NCI-H1417 (cell line): ENCODE data around the gene REL.
A peak's percentile ranks its signal among the peaks of the same experiment; 100 is the strongest.
"Not testable (repeated sequence)": the region's sequence is repeated elsewhere in the genome, so short reads cannot be mapped to it uniquely, and the experiment has no call there.

ENCODE experiments used
- DNase-seq, 3 experiments: peaks; one replicate each; lab custom pipeline; 2025; lab: John Stamatoyannopoulos, UW

The REL gene

GRCh38 chr2:60925994-60926740 is 44.8 kb downstream of the REL start:
- DNase-seq: peak; percentile 10 to 69 (median 51)

- DNase-seq: no peak
These were observed 45.6 kb downstream of the REL start for GRCh38 chr2:60926741-60927552.

GRCh38 chr2:60932061-60932460 is 50.7 kb downstream of the REL start:
- not testable (repeated sequence) for DNase-seq

GRCh38 chr2:60932954-60933353 is 51.6 kb downstream of the REL start:
- no peak for DNase-seq

GRCh38 chr2:60934165-60934722 is 52.9 kb downstream of the REL start:
- no peak for DNase-seq

GRCh38 chr2:60936757-60937156 is 55.4 kb downstream of the REL start:
- DNase-seq: no peak

GRCh38 chr2:60938301-60938700 is 56.9 kb downstream of the REL start:
- DNase-seq: no peak

GRCh38 chr2:60939622-60940021 is 58.2 kb downstream of the REL start:
- no peak for DNase-seq

GRCh38 chr2:60945341-60945740 is 64.0 kb downstream of the REL start:
- no peak for DNase-seq

GRCh38 chr2:60947056-60947455 is 65.7 kb downstream of the REL start:
- DNase-seq: no peak

GRCh38 chr2:60948161-60948560 is 66.8 kb downstream of the REL start:
- DNase-seq: no peak

GRCh38 chr2:60948926-60949579 is 67.7 kb downstream of the REL start:
- no peak for DNase-seq

- no peak for DNase-seq
These were observed 72.8 kb downstream of the REL start for GRCh38 chr2:60954139-60954538.

- DNase-seq: no peak
These were observed 75.8 kb downstream of the REL start for GRCh38 chr2:60957224-60957623.

GRCh38 chr2:60957643-60958042 is 76.3 kb downstream of the REL start:
- DNase-seq: no peak

- no peak for DNase-seq
These were observed 77.0 kb downstream of the REL start for GRCh38 chr2:60958361-60958760.

- no peak for DNase-seq
These were observed 77.4 kb downstream of the REL start for GRCh38 chr2:60958800-60959199.

GRCh38 chr2:60959501-60959900 is 78.1 kb downstream of the REL start:
- peak in 1 of 3 experiments; percentile 78 for DNase-seq

- DNase-seq: no peak
These were observed 79.3 kb downstream of the REL start for GRCh38 chr2:60960706-60961105.

- no peak for DNase-seq
These were observed 80.1 kb downstream of the REL start for GRCh38 chr2:60961457-60961856.

- DNase-seq: no peak
These were observed 81.2 kb downstream of the REL start for GRCh38 chr2:60962528-60962927.

GRCh38 chr2:60963190-60963589 is 81.8 kb downstream of the REL start:
- no peak for DNase-seq
